ENCODE measurements around the gene PRELID2.
"Not testable (repeated sequence)": the region's sequence is repeated elsewhere in the genome, so short reads cannot be mapped to it uniquely, and the experiment has no call there.

PRELID2 gene

GRCh38 chr5:145801195-145801594 lies 33.9 kb downstream of the PRELID2 start:
- peaks cover 0 to 26% (median 8%) of the 10 kb centered on the region in 5 donors for H3K4me1 ChIP-seq (ENCODE audit: control insufficient read depth in 5 of 5, insufficient read depth in 5 of 5, low read length in 5 of 5)
- no peak overlapping the region for H3K27ac ChIP-seq (ENCODE audit: low read depth, low read length)
- H3K9ac ChIP-seq (ENCODE audit: low read length in 5 of 5): no peak overlapping the region
- no peak overlapping the region for H3K4me3 ChIP-seq (ENCODE audit: low read depth in 1 of 5, low read length in 5 of 5)
- no peaks in the 10 kb centered on the region for H3K9me3 ChIP-seq (ENCODE audit: control insufficient read depth in 5 of 5, low read length in 5 of 5)
- H3K27me3 ChIP-seq (ENCODE audit: control insufficient read depth in 5 of 5, insufficient read depth in 4 of 5, low read length in 5 of 5): no peaks in the 10 kb centered on the region
- peaks cover 0 to 4% (median 0%) of the 10 kb centered on the region in 5 donors for H3K36me3 ChIP-seq (ENCODE audit: control insufficient read depth in 5 of 5, insufficient read depth in 5 of 5, low read length in 5 of 5)

GRCh38 chr5:145800181-145800580 lies 35.0 kb downstream of the PRELID2 start:
- Histone ChIP-seq H3K27ac (ENCODE audit: low read depth, low read length) (peak overlapping the region; percentile 55), H3K9ac (ENCODE audit: low read length in 5 of 5) (peak overlapping the region in 1 of 5 donors; percentile 28), H3K9me3 (ENCODE audit: control insufficient read depth in 5 of 5, low read length in 5 of 5) (no peaks in the 10 kb centered on the region), H3K4me3 (ENCODE audit: low read depth in 1 of 5, low read length in 5 of 5) (no peak overlapping the region), H3K36me3 (ENCODE audit: control insufficient read depth in 5 of 5, insufficient read depth in 5 of 5, low read length in 5 of 5) (peaks cover 0 to 4% (median 0%) of the 10 kb centered on the region in 5 donors), H3K27me3 (ENCODE audit: control insufficient read depth in 5 of 5, insufficient read depth in 4 of 5, low read length in 5 of 5) (no peaks in the 10 kb centered on the region), H3K4me1 (ENCODE audit: control insufficient read depth in 5 of 5, insufficient read depth in 5 of 5, low read length in 5 of 5) (peaks cover 0 to 23% (median 8%) of the 10 kb centered on the region in 5 donors)

- H3K4me1 ChIP-seq (ENCODE audit: control insufficient read depth in 5 of 5, insufficient read depth in 5 of 5, low read length in 5 of 5): peaks cover 0 to 23% (median 8%) of the 10 kb centered on the region in 5 donors
- not testable (repeated sequence) for H3K36me3 ChIP-seq (ENCODE audit: control insufficient read depth in 5 of 5, insufficient read depth in 5 of 5, low read length in 5 of 5); H3K4me3 ChIP-seq (ENCODE audit: low read depth in 1 of 5, low read length in 5 of 5); H3K9ac ChIP-seq (ENCODE audit: low read length in 5 of 5); H3K27ac ChIP-seq (ENCODE audit: low read depth, low read length); H3K27me3 ChIP-seq (ENCODE audit: control insufficient read depth in 5 of 5, insufficient read depth in 4 of 5, low read length in 5 of 5); H3K9me3 ChIP-seq (ENCODE audit: control insufficient read depth in 5 of 5, low read length in 5 of 5)
Measured at GRCh38 chr5:145798503-145798902, 36.6 kb downstream of the PRELID2 start.

GRCh38 chr5:145797336-145797735 lies 37.8 kb downstream of the PRELID2 start:
- Histone ChIP-seq H3K27ac (ENCODE audit: low read depth, low read length) (no peak overlapping the region), H3K36me3 (ENCODE audit: control insufficient read depth in 5 of 5, insufficient read depth in 5 of 5, low read length in 5 of 5) (no peaks in the 10 kb centered on the region), H3K4me1 (ENCODE audit: control insufficient read depth in 5 of 5, insufficient read depth in 5 of 5, low read length in 5 of 5) (peaks cover 2 to 32% (median 16%) of the 10 kb centered on the region in 5 donors), H3K4me3 (ENCODE audit: low read depth in 1 of 5, low read length in 5 of 5) (no peak overlapping the region), H3K9me3 (ENCODE audit: control insufficient read depth in 5 of 5, low read length in 5 of 5) (no peaks in the 10 kb centered on the region), H3K9ac (ENCODE audit: low read length in 5 of 5) (no peak overlapping the region), H3K27me3 (ENCODE audit: control insufficient read depth in 5 of 5, insufficient read depth in 4 of 5, low read length in 5 of 5) (no peaks in the 10 kb centered on the region)

GRCh38 chr5:145796318-145796717 lies 38.8 kb downstream of the PRELID2 start:
- Histone ChIP-seq H3K4me3 (ENCODE audit: low read depth in 1 of 5, low read length in 5 of 5) (no peak overlapping the region), H3K27me3 (ENCODE audit: control insufficient read depth in 5 of 5, insufficient read depth in 4 of 5, low read length in 5 of 5) (no peaks in the 10 kb centered on the region), H3K9ac (ENCODE audit: low read length in 5 of 5) (no peak overlapping the region), H3K4me1 (ENCODE audit: control insufficient read depth in 5 of 5, insufficient read depth in 5 of 5, low read length in 5 of 5) (peaks cover 3 to 36% (median 23%) of the 10 kb centered on the region in 5 donors), H3K27ac (ENCODE audit: low read depth, low read length) (no peak overlapping the region), H3K36me3 (ENCODE audit: control insufficient read depth in 5 of 5, insufficient read depth in 5 of 5, low read length in 5 of 5) (no peaks in the 10 kb centered on the region), H3K9me3 (ENCODE audit: control insufficient read depth in 5 of 5, low read length in 5 of 5) (no peaks in the 10 kb centered on the region)

GRCh38 chr5:145793574-145793973 lies 41.6 kb downstream of the PRELID2 start:
- no peaks in the 10 kb centered on the region for H3K27me3 ChIP-seq (ENCODE audit: control insufficient read depth in 5 of 5, insufficient read depth in 4 of 5, low read length in 5 of 5)
- H3K36me3 ChIP-seq (ENCODE audit: control insufficient read depth in 5 of 5, insufficient read depth in 5 of 5, low read length in 5 of 5): no peaks in the 10 kb centered on the region
- H3K9me3 ChIP-seq (ENCODE audit: control insufficient read depth in 5 of 5, low read length in 5 of 5): no peaks in the 10 kb centered on the region
- H3K4me3 ChIP-seq (ENCODE audit: low read depth in 1 of 5, low read length in 5 of 5): no peak overlapping the region
- H3K27ac ChIP-seq (ENCODE audit: low read depth, low read length): peak overlapping the region; percentile 59
- H3K9ac ChIP-seq (ENCODE audit: low read length in 5 of 5): no peak overlapping the region
- H3K4me1 ChIP-seq (ENCODE audit: control insufficient read depth in 5 of 5, insufficient read depth in 5 of 5, low read length in 5 of 5): peaks cover 3 to 28% (median 20%) of the 10 kb centered on the region in 5 donors

GRCh38 chr5:145792840-145793239 lies 42.3 kb downstream of the PRELID2 start:
- Histone ChIP-seq H3K9me3 (ENCODE audit: control insufficient read depth in 5 of 5, low read length in 5 of 5) (no peaks in the 10 kb centered on the region), H3K4me3 (ENCODE audit: low read depth in 1 of 5, low read length in 5 of 5) (peak overlapping the region in 1 of 5 donors; percentile 23), H3K36me3 (ENCODE audit: control insufficient read depth in 5 of 5, insufficient read depth in 5 of 5, low read length in 5 of 5) (no peaks in the 10 kb centered on the region), H3K27me3 (ENCODE audit: control insufficient read depth in 5 of 5, insufficient read depth in 4 of 5, low read length in 5 of 5) (no peaks in the 10 kb centered on the region), H3K27ac (ENCODE audit: low read depth, low read length) (peak overlapping the region; percentile 59), H3K9ac (ENCODE audit: low read length in 5 of 5) (no peak overlapping the region), H3K4me1 (ENCODE audit: control insufficient read depth in 5 of 5, insufficient read depth in 5 of 5, low read length in 5 of 5) (peaks cover 3 to 28% (median 20%) of the 10 kb centered on the region in 5 donors)

GRCh38 chr5:145791866-145792265 lies 43.3 kb downstream of the PRELID2 start:
- no peak overlapping the region for H3K4me3 ChIP-seq (ENCODE audit: low read depth in 1 of 5, low read length in 5 of 5)
- no peaks in the 10 kb centered on the region for H3K9me3 ChIP-seq (ENCODE audit: control insufficient read depth in 5 of 5, low read length in 5 of 5)
- H3K27me3 ChIP-seq (ENCODE audit: control insufficient read depth in 5 of 5, insufficient read depth in 4 of 5, low read length in 5 of 5): no peaks in the 10 kb centered on the region
- no peak overlapping the region for H3K9ac ChIP-seq (ENCODE audit: low read length in 5 of 5)
- H3K36me3 ChIP-seq (ENCODE audit: control insufficient read depth in 5 of 5, insufficient read depth in 5 of 5, low read length in 5 of 5): no peaks in the 10 kb centered on the region
- peaks cover 3 to 29% (median 19%) of the 10 kb centered on the region in 5 donors for H3K4me1 ChIP-seq (ENCODE audit: control insufficient read depth in 5 of 5, insufficient read depth in 5 of 5, low read length in 5 of 5)
- no peak overlapping the region for H3K27ac ChIP-seq (ENCODE audit: low read depth, low read length)

GRCh38 chr5:145787996-145788395 lies 47.1 kb downstream of the PRELID2 start:
- H3K9ac ChIP-seq (ENCODE audit: low read length in 5 of 5): no peak overlapping the region
- no peaks in the 10 kb centered on the region for H3K9me3 ChIP-seq (ENCODE audit: control insufficient read depth in 5 of 5, low read length in 5 of 5)
- no peaks in the 10 kb centered on the region for H3K36me3 ChIP-seq (ENCODE audit: control insufficient read depth in 5 of 5, insufficient read depth in 5 of 5, low read length in 5 of 5)
- no peaks in the 10 kb centered on the region for H3K27me3 ChIP-seq (ENCODE audit: control insufficient read depth in 5 of 5, insufficient read depth in 4 of 5, low read length in 5 of 5)
- peaks cover 3 to 23% (median 15%) of the 10 kb centered on the region in 5 donors for H3K4me1 ChIP-seq (ENCODE audit: control insufficient read depth in 5 of 5, insufficient read depth in 5 of 5, low read length in 5 of 5)
- H3K4me3 ChIP-seq (ENCODE audit: low read depth in 1 of 5, low read length in 5 of 5): no peak overlapping the region
- H3K27ac ChIP-seq (ENCODE audit: low read depth, low read length): no peak overlapping the region

GRCh38 chr5:145787507-145787906 lies 47.6 kb downstream of the PRELID2 start:
- Histone ChIP-seq H3K9ac (ENCODE audit: low read length in 5 of 5) (no peak overlapping the region), H3K36me3 (ENCODE audit: control insufficient read depth in 5 of 5, insufficient read depth in 5 of 5, low read length in 5 of 5) (no peaks in the 10 kb centered on the region), H3K27ac (ENCODE audit: low read depth, low read length) (no peak overlapping the region), H3K9me3 (ENCODE audit: control insufficient read depth in 5 of 5, low read length in 5 of 5) (no peaks in the 10 kb centered on the region), H3K27me3 (ENCODE audit: control insufficient read depth in 5 of 5, insufficient read depth in 4 of 5, low read length in 5 of 5) (no peaks in the 10 kb centered on the region), H3K4me1 (ENCODE audit: control insufficient read depth in 5 of 5, insufficient read depth in 5 of 5, low read length in 5 of 5) (peaks cover 2 to 18% (median 11%) of the 10 kb centered on the region in 5 donors), H3K4me3 (ENCODE audit: low read depth in 1 of 5, low read length in 5 of 5) (no peak overlapping the region)

- no peak overlapping the region for H3K9ac ChIP-seq (ENCODE audit: low read length in 5 of 5)
- peaks cover 0 to 13% (median 6%) of the 10 kb centered on the region in 5 donors for H3K4me1 ChIP-seq (ENCODE audit: control insufficient read depth in 5 of 5, insufficient read depth in 5 of 5, low read length in 5 of 5)
- H3K9me3 ChIP-seq (ENCODE audit: control insufficient read depth in 5 of 5, low read length in 5 of 5): no peaks in the 10 kb centered on the region
- no peaks in the 10 kb centered on the region for H3K36me3 ChIP-seq (ENCODE audit: control insufficient read depth in 5 of 5, insufficient read depth in 5 of 5, low read length in 5 of 5)
- no peak overlapping the region for H3K27ac ChIP-seq (ENCODE audit: low read depth, low read length)
- H3K27me3 ChIP-seq (ENCODE audit: control insufficient read depth in 5 of 5, insufficient read depth in 4 of 5, low read length in 5 of 5): no peaks in the 10 kb centered on the region
- no peak overlapping the region for H3K4me3 ChIP-seq (ENCODE audit: low read depth in 1 of 5, low read length in 5 of 5)
Measured at GRCh38 chr5:145787001-145787400, 48.1 kb downstream of the PRELID2 start.
